ENCODE data around the gene AKT1. TPM values are rescaled to one million over a fixed set of nuclear protein-coding genes. Genes with fewer than 3 reads are reported as not detected.

AKT1 gene
- total RNA-seq, 3 donors from 2014 or later, result 122 to 176 (median 128) TPM

GRCh38 chr14:104771918-104772706 lies 23.4 kb downstream of the AKT1 start:
- no peak for TF ChIP-seq CTCF (IDR thresholded peaks at IDR 0.05)
- ATAC-seq, result peak; percentile 22
- Histone ChIP-seq H3K4me3 (no peak overlapping the region), H3K9me3 (no peaks in the 10 kb centered on the region), H3K36me3 (ENCODE audit: low read depth) (no peaks in the 10 kb centered on the region), H3K4me1 (ENCODE audit: low read depth) (no peaks in the 10 kb centered on the region)
- intact Hi-C loops (cut with DNase I, micrococcal nuclease), result no loop called here
- no peak for DNase-seq

- Histone ChIP-seq H3K4me1 (ENCODE audit: low read depth) (no peaks in the 10 kb centered on the region), H3K9me3 (no peaks in the 10 kb centered on the region), H3K4me3 (no peak overlapping the region), H3K36me3 (ENCODE audit: low read depth) (no peaks in the 10 kb centered on the region)
- no peak for TF ChIP-seq CTCF (IDR thresholded peaks at IDR 0.05)
- ATAC-seq (no peak), DNase-seq (no peak)
- intact Hi-C loops (cut with DNase I, micrococcal nuclease), result no loop called here
These were observed 24.2 kb downstream of the AKT1 start for GRCh38 chr14:104771374-104771773.

GRCh38 chr14:104770851-104771272 lies 24.7 kb downstream of the AKT1 start:
- ATAC-seq (no peak), DNase-seq (no peak)
- no peaks in the 10 kb centered on the region for H3K4me1 ChIP-seq (ENCODE audit: low read depth)
- no peaks in the 10 kb centered on the region for H3K36me3 ChIP-seq (ENCODE audit: low read depth)
- no peak for TF ChIP-seq CTCF (IDR thresholded peaks at IDR 0.05)
- H3K9me3 ChIP-seq, result no peaks in the 10 kb centered on the region
- no peak overlapping the region for H3K4me3 ChIP-seq
- intact Hi-C loops (cut with DNase I, micrococcal nuclease), result no loop called here

- no peaks in the 10 kb centered on the region for H3K4me1 ChIP-seq (ENCODE audit: low read depth)
- no peaks in the 10 kb centered on the region for H3K36me3 ChIP-seq (ENCODE audit: low read depth)
- TF ChIP-seq CTCF (IDR thresholded peaks at IDR 0.05), result no peak
- intact Hi-C loops (cut with DNase I, micrococcal nuclease), result no loop called here
- ATAC-seq (no peak), DNase-seq (no peak)
- H3K9me3 ChIP-seq, result no peaks in the 10 kb centered on the region
- H3K4me3 ChIP-seq, result no peak overlapping the region
These were observed 25.4 kb downstream of the AKT1 start for GRCh38 chr14:104770072-104770579.

- ATAC-seq (no peak), DNase-seq (no peak)
- H3K4me3 ChIP-seq, result no peak overlapping the region
- no peaks in the 10 kb centered on the region for H3K9me3 ChIP-seq
- H3K36me3 ChIP-seq (ENCODE audit: low read depth), result no peaks in the 10 kb centered on the region
- no peaks in the 10 kb centered on the region for H3K4me1 ChIP-seq (ENCODE audit: low read depth)
- no peak for TF ChIP-seq CTCF (IDR thresholded peaks at IDR 0.05)
- intact Hi-C loops (cut with DNase I, micrococcal nuclease), result loop anchor here (5.0 to 10.0 kb wide), 2 partner anchors 55 to 58 kb away; no protein-coding TSS in a partner anchor
These were observed 26.1 kb downstream of the AKT1 start for GRCh38 chr14:104769324-104770071.
